Measurements from ENCODE around the gene OSBPL7.

OSBPL7 gene

GRCh38 chr17:47834756-47835155, 13.2 kb upstream of the OSBPL7 start:
- Histone ChIP-seq H3K4me2 (ENCODE audit: insufficient read depth, low read length, poor library complexity, severe bottlenecking) (no peak overlapping the region), H3K27me3 (ENCODE audit: control insufficient read depth in 3 of 3, insufficient read depth in 3 of 3, low read depth in 1 of 3, low read length in 3 of 3) (no peaks in the 10 kb centered on the region), H3K79me1 (ENCODE audit: low read depth, low read length) (peaks cover 2% of the 10 kb centered on the region), H2BK5ac (ENCODE audit: low read length) (no peak overlapping the region), H3K36me3 (replicated peaks in 1 of 2; ENCODE audit: control insufficient read depth in 2 of 2, insufficient read depth in 2 of 2, low read length in 2 of 2) (peaks cover 13 to 26% of the 10 kb centered on the region in 2 donors), H4K91ac (ENCODE audit: low read depth, low read length, poor library complexity) (no peak overlapping the region), H3K9ac (ENCODE audit: low read depth, low read length, poor library complexity) (no peak overlapping the region), H3K23ac (ENCODE audit: low read depth, low read length, poor library complexity) (no peak overlapping the region), H2AK5ac (ENCODE audit: low read depth, low read length) (no peak overlapping the region), H3K4me1 (ENCODE audit: control insufficient read depth in 2 of 2, insufficient read depth in 1 of 2, low read depth in 1 of 2, low read length in 2 of 2) (peaks cover 5 to 7% of the 10 kb centered on the region in 2 donors), H3K14ac (ENCODE audit: low read length) (no peak overlapping the region), H3K18ac (ENCODE audit: low read length) (no peak overlapping the region), H2AFZ (ENCODE audit: low read length) (no peak overlapping the region), H3K4me3 (ENCODE audit: low read length in 2 of 2) (no peak overlapping the region), H2BK120ac (ENCODE audit: low read depth, low read length) (no peak overlapping the region), H4K8ac (ENCODE audit: low read depth, low read length) (no peak overlapping the region), H3K9me3 (replicated peaks in 1 of 2; ENCODE audit: control insufficient read depth in 2 of 2, insufficient read depth in 1 of 2, low read depth in 1 of 2, low read length in 2 of 2) (no peaks in the 10 kb centered on the region), H3K27ac (replicated peaks; ENCODE audit: low read length) (no peak overlapping the region), H2BK12ac (ENCODE audit: low read length) (no peak overlapping the region), H2BK15ac (ENCODE audit: low read length) (no peak overlapping the region), H3K4ac (ENCODE audit: low read length) (no peak overlapping the region)
- DNase-seq (ENCODE audit: low spot score): no peak
- WGBS, 2 donors (ENCODE audit: extremely low coverage in 2 of 2, insufficient read length in 2 of 2, insufficient replicate concordance in 1 of 2): no CpG with 5 or more reads among the region's 5 CpGs

DNA sequence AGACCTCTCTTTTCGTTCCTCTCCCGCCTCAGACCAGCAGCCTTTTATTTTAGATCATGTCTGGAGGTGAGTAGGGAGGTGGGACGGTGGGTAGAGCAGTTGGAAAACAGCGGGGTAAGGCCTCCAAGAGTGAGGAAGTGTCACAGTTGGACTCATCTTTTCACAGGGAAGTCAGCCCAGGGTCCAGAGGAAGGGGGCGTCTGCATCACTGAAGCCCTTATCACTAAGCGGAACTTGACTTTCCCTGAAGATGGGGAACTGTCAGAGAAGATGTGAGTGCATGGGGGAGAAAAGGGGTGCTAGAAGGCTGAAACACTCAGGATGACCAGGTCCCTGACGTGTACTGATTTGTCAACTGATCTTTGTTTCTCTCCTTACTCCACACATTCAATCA, 10.3 kb upstream of the OSBPL7 start:
- no peak overlapping the region for H2BK12ac ChIP-seq (ENCODE audit: low read length)
- peak overlapping the region; percentile 31 to 59 for H3K4me3 ChIP-seq (ENCODE audit: low read length in 2 of 2)
- peaks cover 1% of the 10 kb centered on the region for H3K79me1 ChIP-seq (ENCODE audit: low read depth, low read length)
- no peak overlapping the region for H4K8ac ChIP-seq (ENCODE audit: low read depth, low read length)
- H2AFZ ChIP-seq (ENCODE audit: low read length): peak overlapping the region; percentile 78
- no peak for DNase-seq (ENCODE audit: low spot score)
- H3K4ac ChIP-seq (ENCODE audit: low read length): no peak overlapping the region
- no peak overlapping the region for H4K91ac ChIP-seq (ENCODE audit: low read depth, low read length, poor library complexity)
- no peak overlapping the region for H3K14ac ChIP-seq (ENCODE audit: low read length)
- no peaks in the 10 kb centered on the region for H3K9me3 ChIP-seq (replicated peaks in 1 of 2; ENCODE audit: control insufficient read depth in 2 of 2, insufficient read depth in 1 of 2, low read depth in 1 of 2, low read length in 2 of 2)
- H3K23ac ChIP-seq (ENCODE audit: low read depth, low read length, poor library complexity): no peak overlapping the region
- no peak overlapping the region for H2BK15ac ChIP-seq (ENCODE audit: low read length)
- H3K4me1 ChIP-seq (ENCODE audit: control insufficient read depth in 2 of 2, insufficient read depth in 1 of 2, low read depth in 1 of 2, low read length in 2 of 2): peaks cover 5% of the 10 kb centered on the region in 2 donors
- H3K4me2 ChIP-seq (ENCODE audit: insufficient read depth, low read length, poor library complexity, severe bottlenecking): peak overlapping the region; percentile 55
- H3K27me3 ChIP-seq (ENCODE audit: control insufficient read depth in 3 of 3, insufficient read depth in 3 of 3, low read depth in 1 of 3, low read length in 3 of 3): no peaks in the 10 kb centered on the region
- H3K36me3 ChIP-seq (replicated peaks in 1 of 2; ENCODE audit: control insufficient read depth in 2 of 2, insufficient read depth in 2 of 2, low read length in 2 of 2): peaks cover 16 to 33% of the 10 kb centered on the region in 2 donors
- WGBS, 2 donors (ENCODE audit: extremely low coverage in 2 of 2, insufficient read length in 2 of 2, insufficient replicate concordance in 1 of 2): no CpG with 5 or more reads among the region's 7 CpGs
- no peak overlapping the region for H3K27ac ChIP-seq (replicated peaks; ENCODE audit: low read length)
- H3K9ac ChIP-seq (ENCODE audit: low read depth, low read length, poor library complexity): peak overlapping the region; percentile 72
- H2AK5ac ChIP-seq (ENCODE audit: low read depth, low read length): no peak overlapping the region
- no peak overlapping the region for H2BK5ac ChIP-seq (ENCODE audit: low read length)
- H3K18ac ChIP-seq (ENCODE audit: low read length): no peak overlapping the region
- no peak overlapping the region for H2BK120ac ChIP-seq (ENCODE audit: low read depth, low read length)

DNA sequence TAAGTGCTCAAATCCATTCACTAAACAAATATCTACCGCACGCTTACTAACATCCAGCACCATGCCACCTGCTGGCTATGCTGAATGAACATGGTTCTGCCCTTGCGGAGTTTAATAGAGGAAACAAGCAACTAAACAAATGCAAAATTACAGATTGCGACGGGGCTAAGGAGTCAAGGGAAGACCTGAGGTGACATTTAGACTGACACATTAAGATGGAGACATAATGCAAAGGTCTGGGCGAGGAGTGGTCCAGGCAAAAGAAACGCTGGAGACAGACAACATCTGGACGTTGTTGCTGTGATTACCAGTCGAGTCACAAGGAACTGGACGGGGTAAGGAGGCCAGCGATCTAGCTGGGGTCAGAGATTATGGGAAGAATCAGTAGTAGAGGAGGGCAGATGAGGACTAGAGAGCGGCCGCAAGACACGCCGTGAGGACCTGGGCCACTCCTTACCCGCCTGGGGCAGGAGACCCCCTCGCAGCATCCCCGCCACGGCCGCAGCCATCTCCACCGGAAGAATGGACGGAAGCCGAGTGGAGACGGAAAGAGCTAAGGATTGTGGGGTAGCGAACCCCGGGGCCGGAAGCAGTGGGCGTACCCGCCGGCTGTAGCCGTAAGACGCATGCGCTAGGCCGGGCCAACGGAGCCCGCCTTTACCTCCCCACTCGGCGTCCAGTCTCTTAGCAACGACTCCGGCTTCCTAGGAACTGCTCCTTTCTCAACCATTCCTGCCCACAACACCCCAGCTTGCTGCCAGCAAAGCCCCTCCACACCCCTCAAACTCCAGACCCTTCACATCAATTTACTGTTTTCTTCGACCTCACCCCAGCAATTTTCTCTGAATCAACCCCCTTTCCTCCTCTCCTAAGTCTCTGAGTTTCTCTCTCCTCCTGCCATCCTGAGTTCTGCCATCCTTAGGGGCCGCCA, 9.7 kb upstream of the OSBPL7 start, which contains the start of the genes LRRC46 and MRPL10:
TSS of gene LRRC46 (plus strand) at position 668 of the 931 bp plus-strand sequence. CDS start 320 bp downstream, outside the sequence.
TSS of gene MRPL10 (minus strand) at position 539 of the 931 bp plus-strand sequence. CDS start at position 509, 30 bp downstream.
- Histone ChIP-seq H3K27me3 (ENCODE audit: control insufficient read depth in 3 of 3, insufficient read depth in 3 of 3, low read depth in 1 of 3, low read length in 3 of 3) (no peaks in the 10 kb centered on the region), H3K79me1 (ENCODE audit: low read depth, low read length) (peaks cover 1% of the 10 kb centered on the region), H2BK5ac (ENCODE audit: low read length) (no peak within 1 kb of the TSS), H4K8ac (ENCODE audit: low read depth, low read length) (no peak within 1 kb of the TSS), H4K91ac (ENCODE audit: low read depth, low read length, poor library complexity) (no peak within 1 kb of the TSS), H3K14ac (ENCODE audit: low read length) (no peak within 1 kb of the TSS), H3K18ac (ENCODE audit: low read length) (peak within 1 kb of the TSS; percentile 19), H2BK120ac (ENCODE audit: low read depth, low read length) (no peak within 1 kb of the TSS), H3K9me3 (replicated peaks in 1 of 2; ENCODE audit: control insufficient read depth in 2 of 2, insufficient read depth in 1 of 2, low read depth in 1 of 2, low read length in 2 of 2) (no peaks in the 10 kb centered on the region), H3K4me3 (ENCODE audit: low read length in 2 of 2) (peak within 1 kb of the TSS; percentile 59 to 85), H2AK5ac (ENCODE audit: low read depth, low read length) (no peak within 1 kb of the TSS), H3K23ac (ENCODE audit: low read depth, low read length, poor library complexity) (peak within 1 kb of the TSS; percentile 35), H3K27ac (replicated peaks; ENCODE audit: low read length) (peak within 1 kb of the TSS; percentile 18), H3K4me2 (ENCODE audit: insufficient read depth, low read length, poor library complexity, severe bottlenecking) (peak within 1 kb of the TSS; percentile 63), H3K4me1 (ENCODE audit: control insufficient read depth in 2 of 2, insufficient read depth in 1 of 2, low read depth in 1 of 2, low read length in 2 of 2) (peaks cover 5% of the 10 kb centered on the region in 2 donors), H2AFZ (ENCODE audit: low read length) (peak within 1 kb of the TSS; percentile 78), H3K4ac (ENCODE audit: low read length) (no peak within 1 kb of the TSS), H3K36me3 (replicated peaks in 1 of 2; ENCODE audit: control insufficient read depth in 2 of 2, insufficient read depth in 2 of 2, low read length in 2 of 2) (peaks cover 21 to 38% of the 10 kb centered on the region in 2 donors), H2BK12ac (ENCODE audit: low read length) (no peak within 1 kb of the TSS), H2BK15ac (ENCODE audit: low read length) (no peak within 1 kb of the TSS), H3K9ac (ENCODE audit: low read depth, low read length, poor library complexity) (peak within 1 kb of the TSS; percentile 89)
- DNase-seq (ENCODE audit: low spot score): peak; percentile 87
- no CpG with 5 or more reads among the region's 42 CpGs for WGBS, 2 donors (ENCODE audit: extremely low coverage in 2 of 2, insufficient read length in 2 of 2, insufficient replicate concordance in 1 of 2)

GRCh38 chr17:47830396-47831002, 8.9 kb upstream of the OSBPL7 start:
- H3K36me3 ChIP-seq (replicated peaks in 1 of 2; ENCODE audit: control insufficient read depth in 2 of 2, insufficient read depth in 2 of 2, low read length in 2 of 2): peaks cover 20 to 38% of the 10 kb centered on the region in 2 donors
- H4K8ac ChIP-seq (ENCODE audit: low read depth, low read length): no peak overlapping the region
- H3K4me2 ChIP-seq (ENCODE audit: insufficient read depth, low read length, poor library complexity, severe bottlenecking): peak overlapping the region; percentile 63
- no peaks in the 10 kb centered on the region for H3K9me3 ChIP-seq (replicated peaks in 1 of 2; ENCODE audit: control insufficient read depth in 2 of 2, insufficient read depth in 1 of 2, low read depth in 1 of 2, low read length in 2 of 2)
- H3K27me3 ChIP-seq (ENCODE audit: control insufficient read depth in 3 of 3, insufficient read depth in 3 of 3, low read depth in 1 of 3, low read length in 3 of 3): no peaks in the 10 kb centered on the region
- H3K4ac ChIP-seq (ENCODE audit: low read length): no peak overlapping the region
- H3K27ac ChIP-seq (replicated peaks; ENCODE audit: low read length): no peak overlapping the region
- H3K4me1 ChIP-seq (ENCODE audit: control insufficient read depth in 2 of 2, insufficient read depth in 1 of 2, low read depth in 1 of 2, low read length in 2 of 2): peaks cover 5% of the 10 kb centered on the region in 2 donors
- H3K79me1 ChIP-seq (ENCODE audit: low read depth, low read length): peaks cover 1% of the 10 kb centered on the region
- no peak overlapping the region for H3K23ac ChIP-seq (ENCODE audit: low read depth, low read length, poor library complexity)
- H2AK5ac ChIP-seq (ENCODE audit: low read depth, low read length): no peak overlapping the region
- peak overlapping the region; percentile 59 to 85 for H3K4me3 ChIP-seq (ENCODE audit: low read length in 2 of 2)
- no peak overlapping the region for H3K14ac ChIP-seq (ENCODE audit: low read length)
- WGBS, 2 donors (ENCODE audit: extremely low coverage in 2 of 2, insufficient read length in 2 of 2, insufficient replicate concordance in 1 of 2): no CpG with 5 or more reads among the region's 18 CpGs
- no peak overlapping the region for H2BK120ac ChIP-seq (ENCODE audit: low read depth, low read length)
- no peak overlapping the region for H2BK15ac ChIP-seq (ENCODE audit: low read length)
- DNase-seq (ENCODE audit: low spot score): no peak
- no peak overlapping the region for H3K9ac ChIP-seq (ENCODE audit: low read depth, low read length, poor library complexity)
- H3K18ac ChIP-seq (ENCODE audit: low read length): no peak overlapping the region
- H2BK12ac ChIP-seq (ENCODE audit: low read length): no peak overlapping the region
- no peak overlapping the region for H4K91ac ChIP-seq (ENCODE audit: low read depth, low read length, poor library complexity)
- no peak overlapping the region for H2AFZ ChIP-seq (ENCODE audit: low read length)
- H2BK5ac ChIP-seq (ENCODE audit: low read length): no peak overlapping the region
